OCI-LY3 (cell line): ENCODE measurements around the gene CTCFL.

Source experiments
- H2AFZ ChIP-seq: fragments of 200-600, 300-600 bp; shearing (Covaris generic); 2 replicates; pipeline ENCODE4 v1.6.0; 2014; ENCODE audit warnings: antibody characterized with exemption, low read depth, low read length
- H3K27ac ChIP-seq: fragments of 200-600, 300-600 bp; sonication (generic); 2 replicates; pipeline ENCODE4 v1.5.1; 2014; ENCODE audit warnings: mild to moderate bottlenecking, low read length, moderate library complexity, mixed read lengths
- H3K27me3 ChIP-seq: fragments of 200-600, 300-600 bp; sonication (generic); 2 replicates; pipeline ENCODE4 v1.6.1; 2014; ENCODE audit warnings: low read depth, low read length, mixed read lengths
- H3K36me3 ChIP-seq: fragments of 200-600, 300-600 bp; sonication (generic); replicated peaks from 2 replicates; pipeline ENCODE3; 2014; ENCODE audit warnings: low read depth, low read length, mixed read lengths
- H3K4me1 ChIP-seq: fragments of 300-600, 200-600 bp; sonication (generic); 2 replicates; pipeline ENCODE4 v1.6.1; 2014; ENCODE audit warnings: low read length, mixed read lengths
- H3K4me2 ChIP-seq: fragments of 200-600, 300-600 bp; sonication (generic); 2 replicates; pipeline ENCODE4 v1.6.1; 2014; ENCODE audit warnings: low read length, mixed read lengths
- H3K4me3 ChIP-seq: fragments of 300-600, 200-600 bp; sonication (generic); 2 replicates; pipeline ENCODE4 v1.5.1; 2014; ENCODE audit warnings: antibody characterized with exemption, mild to moderate bottlenecking, low read length, moderate library complexity
- H3K79me2 ChIP-seq: fragments of 300-600, 200-600 bp; shearing (Covaris generic); 2 replicates; pipeline ENCODE4 v1.6.1; 2014; ENCODE audit warnings: mild to moderate bottlenecking, low read length, mixed read lengths
- H3K9ac ChIP-seq: fragments of 300-600, 200-600 bp; shearing (Covaris generic); 2 replicates; pipeline ENCODE4 v1.6.0; 2014; ENCODE audit warnings: mild to moderate bottlenecking, low read length, moderate library complexity
- H3K9me3 ChIP-seq: fragments of 200-600, 300-600 bp; shearing (Covaris generic); 2 replicates; pipeline ENCODE4 v1.6.1; 2014; ENCODE audit warnings: low read length, mixed read lengths; ENCODE audit not compliant: insufficient read depth
- H4K20me1 ChIP-seq: fragments of 200-600, 300-600 bp; sonication (generic); 2 replicates; pipeline ENCODE4 v1.6.1; 2016; ENCODE audit warnings: low read length, mixed read lengths; ENCODE audit not compliant: insufficient read depth
- EZH2phosphoT487 ChIP-seq: fragments of 200-600 bp; shearing (Covaris generic); IDR thresholded peaks from 2 replicates; pipeline ENCODE4 v1.6.1; 2018; ENCODE audit warnings: antibody characterized with exemption, mixed run types, low read depth
- TF ChIP-seq, protein P1 (sequence below): fragments of 200-600, 300-600 bp; sonication (generic); IDR thresholded peaks from 2 replicates; pipeline ENCODE4 v1.5.1; 2014; ENCODE audit warnings: antibody characterized with exemption, low read length, low read depth

Gene CTCFL

DNA sequence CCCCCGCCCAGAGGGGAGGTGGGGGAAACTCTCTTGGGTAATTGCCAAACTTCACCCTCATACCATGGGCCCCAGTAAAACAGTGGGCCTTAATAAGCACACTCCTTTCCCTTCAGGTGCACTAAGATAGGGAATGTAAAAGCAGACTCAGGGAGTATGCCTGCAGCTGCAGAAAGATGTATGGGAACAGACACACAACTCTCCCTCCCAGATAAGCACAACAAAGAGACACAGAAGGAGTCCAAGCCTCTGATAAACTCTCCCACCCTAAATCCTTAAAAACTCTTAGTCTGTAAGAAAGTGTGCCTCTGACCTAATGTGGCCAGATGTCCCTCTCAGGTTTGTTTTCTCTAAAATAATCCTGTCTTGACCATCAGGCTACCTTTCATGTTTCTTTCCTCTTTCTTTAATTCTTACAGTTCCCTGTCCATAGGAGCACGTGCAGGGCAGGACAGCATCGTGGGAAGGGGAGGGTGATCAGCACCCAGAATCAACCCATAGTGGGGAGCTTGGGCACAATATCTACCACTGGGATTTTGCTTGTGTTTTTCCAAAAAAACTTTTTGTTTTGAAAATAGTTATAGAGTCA, 11.3 kb upstream of the CTCFL start:
- H2AFZ ChIP-seq: no peak overlapping the region
- H3K4me3 ChIP-seq: no peak overlapping the region
- no peaks in the 10 kb centered on the region for H4K20me1 ChIP-seq
- no peak overlapping the region for H3K4me2 ChIP-seq
- no peaks in the 10 kb centered on the region for H3K79me2 ChIP-seq
- H3K27ac ChIP-seq: no peak overlapping the region
- H3K9ac ChIP-seq: no peak overlapping the region
- H3K27me3 ChIP-seq: peaks cover 83% of the 10 kb centered on the region
- H3K9me3 ChIP-seq: no peaks in the 10 kb centered on the region
- no peaks in the 10 kb centered on the region for H3K36me3 ChIP-seq
- TF ChIP-seq, protein P1, sequence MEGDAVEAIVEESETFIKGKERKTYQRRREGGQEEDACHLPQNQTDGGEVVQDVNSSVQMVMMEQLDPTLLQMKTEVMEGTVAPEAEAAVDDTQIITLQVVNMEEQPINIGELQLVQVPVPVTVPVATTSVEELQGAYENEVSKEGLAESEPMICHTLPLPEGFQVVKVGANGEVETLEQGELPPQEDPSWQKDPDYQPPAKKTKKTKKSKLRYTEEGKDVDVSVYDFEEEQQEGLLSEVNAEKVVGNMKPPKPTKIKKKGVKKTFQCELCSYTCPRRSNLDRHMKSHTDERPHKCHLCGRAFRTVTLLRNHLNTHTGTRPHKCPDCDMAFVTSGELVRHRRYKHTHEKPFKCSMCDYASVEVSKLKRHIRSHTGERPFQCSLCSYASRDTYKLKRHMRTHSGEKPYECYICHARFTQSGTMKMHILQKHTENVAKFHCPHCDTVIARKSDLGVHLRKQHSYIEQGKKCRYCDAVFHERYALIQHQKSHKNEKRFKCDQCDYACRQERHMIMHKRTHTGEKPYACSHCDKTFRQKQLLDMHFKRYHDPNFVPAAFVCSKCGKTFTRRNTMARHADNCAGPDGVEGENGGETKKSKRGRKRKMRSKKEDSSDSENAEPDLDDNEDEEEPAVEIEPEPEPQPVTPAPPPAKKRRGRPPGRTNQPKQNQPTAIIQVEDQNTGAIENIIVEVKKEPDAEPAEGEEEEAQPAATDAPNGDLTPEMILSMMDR: no peak
- TF ChIP-seq EZH2phosphoT487: no peak
- H3K4me1 ChIP-seq: no peaks in the 10 kb centered on the region

DNA sequence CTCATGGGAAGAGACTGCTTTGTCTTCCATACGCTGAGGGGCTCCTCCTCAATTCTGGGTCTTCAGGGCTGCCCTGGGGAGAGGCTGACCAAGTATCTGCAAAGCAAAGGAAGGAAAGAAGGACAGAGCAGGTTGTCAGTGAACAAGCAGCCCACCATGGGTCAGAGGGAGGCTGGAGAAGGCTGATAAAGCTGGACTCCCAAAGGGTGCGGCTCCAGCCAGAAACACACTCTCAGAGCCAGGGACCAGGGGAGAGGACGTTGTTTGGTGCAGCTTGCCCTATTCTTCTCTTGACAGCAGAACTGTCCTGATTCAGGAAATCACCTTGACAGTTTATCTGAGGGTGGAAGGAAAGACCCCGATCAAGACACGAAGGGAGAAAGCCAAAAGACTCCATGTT, 10.4 kb upstream of the CTCFL start:
- Histone ChIP-seq H4K20me1 (no peaks in the 10 kb centered on the region), H3K27me3 (peaks cover 81% of the 10 kb centered on the region), H3K9me3 (no peaks in the 10 kb centered on the region), H3K9ac (no peak overlapping the region), H3K79me2 (no peaks in the 10 kb centered on the region), H3K4me3 (no peak overlapping the region), H3K4me1 (no peaks in the 10 kb centered on the region), H3K36me3 (no peaks in the 10 kb centered on the region), H2AFZ (no peak overlapping the region), H3K27ac (no peak overlapping the region), H3K4me2 (no peak overlapping the region)
- no peak for TF ChIP-seq EZH2phosphoT487
- TF ChIP-seq, protein P1: no peak

DNA sequence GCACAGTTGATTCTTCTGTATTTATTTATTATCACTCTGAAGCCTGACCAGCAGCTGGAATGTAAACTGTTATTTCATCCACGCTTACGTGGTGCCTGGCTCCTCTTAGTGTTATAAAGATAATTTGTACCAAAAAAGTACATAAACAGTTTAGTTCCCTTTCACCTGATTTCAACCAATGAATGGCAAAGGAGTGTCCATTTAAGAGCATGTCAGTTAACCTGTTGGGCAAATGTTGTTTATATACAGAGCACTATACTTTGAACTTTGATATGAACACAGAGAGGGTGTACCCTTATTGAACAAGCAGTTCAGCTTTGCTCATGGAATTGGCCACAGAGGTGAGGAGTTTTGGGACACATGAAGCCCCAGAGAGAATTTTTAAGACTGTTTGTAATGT, 7.2 kb upstream of the CTCFL start:
- Histone ChIP-seq H3K4me2 (no peak overlapping the region), H3K4me1 (no peaks in the 10 kb centered on the region), H3K79me2 (no peaks in the 10 kb centered on the region), H4K20me1 (no peaks in the 10 kb centered on the region), H3K9ac (no peak overlapping the region), H3K27ac (no peak overlapping the region), H2AFZ (no peak overlapping the region), H3K4me3 (no peak overlapping the region), H3K27me3 (peaks cover 73% of the 10 kb centered on the region), H3K36me3 (no peaks in the 10 kb centered on the region), H3K9me3 (no peaks in the 10 kb centered on the region)
- TF ChIP-seq, protein P1: no peak
- no peak for TF ChIP-seq EZH2phosphoT487

DNA sequence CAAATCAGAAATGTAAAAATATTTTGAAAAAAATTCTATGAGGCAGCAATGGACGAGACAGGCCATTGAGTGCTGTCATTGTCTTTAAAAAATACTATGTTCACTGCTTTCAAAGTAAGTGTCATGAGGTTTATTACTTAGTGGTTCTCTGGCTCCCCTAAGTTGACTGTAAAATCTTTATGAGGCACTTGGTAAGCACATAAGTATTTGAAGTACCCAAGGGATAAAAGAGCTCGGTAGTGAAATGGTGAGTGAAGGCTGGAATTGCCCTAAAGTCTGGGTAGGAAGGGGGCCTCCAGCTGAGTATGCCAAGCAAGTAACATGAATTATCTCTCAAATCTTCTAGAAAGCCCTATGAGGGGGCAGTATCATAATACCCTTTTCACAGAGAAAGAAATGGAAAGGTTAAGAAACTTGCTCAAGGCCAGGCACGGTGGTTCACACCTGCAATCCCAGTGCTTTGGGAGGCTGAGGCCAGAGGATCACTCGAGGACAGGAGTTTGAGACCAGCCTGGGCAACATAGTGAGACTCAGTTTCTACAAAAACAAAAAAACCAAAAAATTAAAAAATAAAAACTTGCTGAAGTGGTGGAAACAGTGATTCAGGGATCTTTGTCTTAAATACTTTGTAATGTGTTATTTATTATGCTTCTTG, 5.5 kb upstream of the CTCFL start:
- H3K4me3 ChIP-seq: no peak overlapping the region
- TF ChIP-seq EZH2phosphoT487: no peak
- TF ChIP-seq, protein P1: no peak
- H3K9ac ChIP-seq: no peak overlapping the region
- peaks cover 60% of the 10 kb centered on the region for H3K27me3 ChIP-seq
- H2AFZ ChIP-seq: no peak overlapping the region
- no peaks in the 10 kb centered on the region for H3K9me3 ChIP-seq
- no peak overlapping the region for H3K4me2 ChIP-seq
- no peaks in the 10 kb centered on the region for H3K79me2 ChIP-seq
- no peaks in the 10 kb centered on the region for H3K4me1 ChIP-seq
- no peaks in the 10 kb centered on the region for H4K20me1 ChIP-seq
- H3K36me3 ChIP-seq: no peaks in the 10 kb centered on the region
- no peak overlapping the region for H3K27ac ChIP-seq
